Activated CD4-positive, alpha-beta T cell treated with anti-CD3 and anti-CD28 coated beads, Interleukin-2, amount 10 ng/mL, durations not matched to agents 24 days and 14 days (primary cell): ENCODE results near the gene FCRL5. TPM values are rescaled to one million over a fixed set of nuclear protein-coding genes. Genes with fewer than 3 reads are reported as not detected.
A peak's percentile ranks its signal among the peaks of the same experiment; 100 is the strongest.
"Not testable (repeated sequence)": the region's sequence is repeated elsewhere in the genome, so short reads cannot be mapped to it uniquely, and the experiment has no call there.

Source experiments
- DNase-seq: peaks from one replicate; pipeline ENCODE4 v3.0.0; 2022
- H3K27ac Mint-ChIP-seq: one replicate; pipeline ENCODE4 v1.8.0; 2022; ENCODE audit warnings: mild to moderate bottlenecking, mixed read lengths
- H3K27me3 Mint-ChIP-seq: one replicate; pipeline ENCODE4 v1.8.0; 2022; ENCODE audit warnings: mixed read lengths
- H3K36me3 Mint-ChIP-seq: one replicate; pipeline ENCODE4 v1.8.0; 2022; ENCODE audit warnings: low read depth, mild to moderate bottlenecking, mixed read lengths
- H3K4me1 Mint-ChIP-seq: one replicate; pipeline ENCODE4 v1.8.0; 2021; ENCODE audit warnings: mixed read lengths
- H3K4me3 Mint-ChIP-seq: one replicate; pipeline ENCODE4 v1.8.0; 2022; ENCODE audit warnings: mild to moderate bottlenecking, moderate library complexity, mixed read lengths
- H3K9me3 Mint-ChIP-seq: one replicate; pipeline ENCODE4 v1.8.0; 2021; ENCODE audit warnings: mixed read lengths
- intact Hi-C: fragments of 100-400 bp; cut with micrococcal nuclease; formaldehyde crosslinking; loops from one replicate; pipeline ENCODE4 v1.15.1; 2023
- total RNA-seq: library from RNA; stranded (reverse); gene quantifications from 2 replicates; pipeline ENCODE4 v1.2.3, GENCODE V29; 2022

FCRL5 gene
- total RNA-seq, 1 donor from 2014 or later: not detected

DNA sequence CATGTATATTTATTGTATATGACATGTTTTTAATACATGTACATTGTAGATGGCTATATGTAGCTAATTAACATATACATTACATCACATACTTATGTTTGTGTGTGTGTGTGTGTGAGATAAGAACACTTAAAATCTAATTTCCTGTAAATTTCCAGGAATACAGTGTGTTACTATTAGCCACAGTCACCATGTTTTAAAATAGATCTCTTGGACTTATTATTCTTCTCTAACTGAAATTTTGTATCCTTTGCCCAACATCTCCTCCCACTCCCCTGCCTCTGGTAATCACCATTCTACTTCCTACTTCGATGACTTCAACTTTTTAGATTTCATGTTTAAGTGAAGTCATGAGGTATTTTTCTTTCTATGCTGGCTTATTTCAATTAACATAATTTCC lies 64.8 kb downstream of the FCRL5 start:
- H3K4me3 Mint-ChIP-seq: no peak overlapping the region
- intact Hi-C loops: no loop called here
- peaks cover 28% of the 10 kb centered on the region for H3K27me3 Mint-ChIP-seq
- H3K36me3 Mint-ChIP-seq: no peaks in the 10 kb centered on the region
- DNase-seq: no peak
- no peaks in the 10 kb centered on the region for H3K4me1 Mint-ChIP-seq
- no peak overlapping the region for H3K27ac Mint-ChIP-seq
- H3K9me3 Mint-ChIP-seq: no peaks in the 10 kb centered on the region

DNA sequence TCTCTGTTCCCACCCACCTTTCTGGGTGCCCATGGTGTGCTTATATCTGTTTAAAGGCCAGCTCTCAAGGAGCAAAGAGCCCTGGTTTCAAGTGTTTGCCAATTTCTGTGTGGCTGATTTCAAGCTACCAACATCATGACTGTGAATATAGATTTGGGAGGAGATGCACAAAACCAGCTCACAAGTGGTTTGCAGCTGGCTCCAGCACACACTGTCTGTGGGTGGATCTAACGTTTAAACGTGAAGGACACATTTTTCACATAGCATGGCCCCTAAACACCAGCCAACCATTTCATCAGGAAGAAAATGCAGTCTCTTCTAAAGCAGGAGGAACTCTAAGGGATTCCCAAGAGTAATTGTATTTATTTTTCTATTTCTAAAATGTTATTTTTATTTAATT lies 65.2 kb downstream of the FCRL5 start:
- no peaks in the 10 kb centered on the region for H3K4me1 Mint-ChIP-seq
- H3K27ac Mint-ChIP-seq: no peak overlapping the region
- peaks cover 30% of the 10 kb centered on the region for H3K27me3 Mint-ChIP-seq
- H3K9me3 Mint-ChIP-seq: no peaks in the 10 kb centered on the region
- no peak for DNase-seq
- no peaks in the 10 kb centered on the region for H3K36me3 Mint-ChIP-seq
- intact Hi-C loops: no loop called here
- no peak overlapping the region for H3K4me3 Mint-ChIP-seq

DNA sequence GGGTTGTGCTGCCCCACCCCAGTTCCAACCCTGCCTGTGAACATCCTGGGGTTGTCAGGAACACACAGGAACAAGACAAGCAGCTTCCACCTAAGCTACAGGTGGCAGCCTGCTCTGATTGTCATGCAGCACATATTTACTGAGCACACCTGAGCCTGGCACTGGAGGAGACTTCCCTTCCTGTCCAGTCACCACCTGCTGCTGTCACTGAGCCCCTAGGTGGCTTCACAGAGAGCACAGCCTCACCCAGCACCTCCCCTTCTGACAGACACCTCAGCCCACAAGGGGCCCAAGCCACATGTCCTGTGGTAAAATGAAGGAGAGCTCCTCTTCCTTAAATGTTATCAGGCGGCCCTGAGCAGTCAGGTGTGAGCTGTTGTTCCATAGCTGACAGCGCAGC lies 65.9 kb downstream of the FCRL5 start:
- H3K27ac Mint-ChIP-seq, H3K4me3 Mint-ChIP-seq, H3K36me3 Mint-ChIP-seq, H3K9me3 Mint-ChIP-seq, H3K4me1 Mint-ChIP-seq, intact Hi-C loops: not testable (repeated sequence)
- H3K27me3 Mint-ChIP-seq: peaks cover 23% of the 10 kb centered on the region
- peak; percentile 37 for DNase-seq

DNA sequence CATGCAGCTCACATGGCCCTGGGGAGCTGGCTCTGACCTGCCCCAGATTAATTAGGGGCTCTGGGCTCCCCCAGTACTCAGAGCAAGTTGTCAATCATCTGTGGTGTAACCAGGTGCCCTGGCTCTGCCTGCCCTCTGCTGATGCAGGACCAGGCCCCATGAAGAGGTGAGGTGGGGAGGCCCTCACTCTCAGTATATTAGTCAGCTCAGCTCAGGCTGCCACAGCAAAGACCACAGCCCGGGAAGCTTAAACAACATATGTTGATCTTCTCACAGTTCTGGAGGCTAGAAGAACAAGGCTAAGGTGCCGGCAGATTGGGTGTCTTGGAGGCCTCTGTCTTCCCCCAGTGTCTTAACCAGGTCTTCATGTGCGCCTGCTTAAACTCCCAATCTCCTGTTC lies 66.5 kb downstream of the FCRL5 start:
- no peaks in the 10 kb centered on the region for H3K4me1 Mint-ChIP-seq
- peak; percentile 43 for DNase-seq
- intact Hi-C loops: no loop called here
- no peak overlapping the region for H3K4me3 Mint-ChIP-seq
- peaks cover 21% of the 10 kb centered on the region for H3K27me3 Mint-ChIP-seq
- H3K36me3 Mint-ChIP-seq: no peaks in the 10 kb centered on the region
- no peaks in the 10 kb centered on the region for H3K9me3 Mint-ChIP-seq
- no peak overlapping the region for H3K27ac Mint-ChIP-seq

DNA sequence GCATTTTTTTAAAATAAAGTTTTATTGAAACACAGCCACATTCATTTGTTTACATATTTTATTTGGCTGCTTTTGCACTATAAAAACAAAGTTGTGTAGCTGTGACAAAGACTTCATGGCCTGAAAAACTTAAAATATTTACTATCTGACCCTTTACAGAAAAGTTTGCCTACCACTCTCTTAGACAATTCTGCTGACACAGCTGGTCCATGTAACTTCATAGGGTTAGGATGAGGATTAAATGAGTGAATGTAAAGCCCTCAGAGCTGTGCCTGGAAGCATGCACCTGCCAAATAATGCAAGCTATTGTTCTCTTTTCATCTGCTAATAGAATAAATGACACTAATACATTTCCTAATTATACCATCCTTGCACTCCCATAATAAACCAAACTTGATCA lies 67.7 kb downstream of the FCRL5 start:
- Mint-ChIP-seq H3K9me3 (no peaks in the 10 kb centered on the region), H3K27ac (no peak overlapping the region), H3K36me3 (no peaks in the 10 kb centered on the region), H3K4me3 (no peak overlapping the region), H3K27me3 (peaks cover 23% of the 10 kb centered on the region), H3K4me1 (no peaks in the 10 kb centered on the region)
- DNase-seq: no peak
- intact Hi-C loops: no loop called here

DNA sequence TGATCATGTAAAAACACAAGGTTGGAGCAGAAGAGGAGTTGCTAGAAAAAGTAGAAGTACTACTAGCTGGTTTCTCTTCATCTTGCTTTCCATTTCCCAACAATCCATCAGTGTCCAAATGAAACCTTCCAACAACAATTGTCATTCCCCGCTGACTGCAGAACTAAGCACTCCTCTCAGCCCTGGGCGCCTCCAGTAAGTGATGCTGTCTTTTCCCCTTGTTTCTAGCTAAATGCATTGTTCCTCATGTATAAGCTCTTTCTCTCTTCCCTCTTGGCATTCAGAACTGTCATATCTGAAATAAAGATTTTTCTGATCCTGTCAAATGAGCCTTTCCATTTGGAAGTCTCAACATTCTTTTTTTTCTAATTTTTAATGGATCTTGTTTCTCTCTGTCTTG lies 68.7 kb downstream of the FCRL5 start:
- Mint-ChIP-seq H3K4me1 (no peaks in the 10 kb centered on the region), H3K27me3 (peaks cover 22% of the 10 kb centered on the region), H3K9me3 (no peaks in the 10 kb centered on the region), H3K4me3 (no peak overlapping the region), H3K27ac (no peak overlapping the region), H3K36me3 (no peaks in the 10 kb centered on the region)
- intact Hi-C loops: no loop called here
- no peak for DNase-seq

DNA sequence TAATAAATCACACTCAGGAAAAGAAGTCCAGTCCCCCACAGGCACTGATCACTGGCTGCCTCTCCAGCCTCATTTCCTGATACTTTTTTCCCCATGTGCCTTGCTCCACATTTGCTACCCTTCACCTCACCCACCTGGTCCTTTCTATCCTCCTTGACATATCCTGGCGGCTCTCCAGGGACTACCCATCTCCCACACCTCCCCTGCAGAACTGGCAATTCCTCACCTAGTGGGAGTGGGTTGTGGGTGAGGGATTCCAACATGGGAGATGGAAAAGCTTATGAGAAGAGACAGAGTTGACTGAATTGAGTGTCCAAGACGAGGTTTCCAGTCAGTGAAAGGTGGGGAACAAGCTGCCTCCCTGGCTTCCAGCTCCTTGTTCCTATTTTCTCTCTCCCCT lies 69.6 kb downstream of the FCRL5 start:
- DNase-seq: peak; percentile 37
- Mint-ChIP-seq H3K9me3 (no peaks in the 10 kb centered on the region), H3K4me1 (no peaks in the 10 kb centered on the region), H3K36me3 (no peaks in the 10 kb centered on the region), H3K27ac (no peak overlapping the region), H3K27me3 (peaks cover 16% of the 10 kb centered on the region), H3K4me3 (no peak overlapping the region)
- intact Hi-C loops: no loop called here

DNA sequence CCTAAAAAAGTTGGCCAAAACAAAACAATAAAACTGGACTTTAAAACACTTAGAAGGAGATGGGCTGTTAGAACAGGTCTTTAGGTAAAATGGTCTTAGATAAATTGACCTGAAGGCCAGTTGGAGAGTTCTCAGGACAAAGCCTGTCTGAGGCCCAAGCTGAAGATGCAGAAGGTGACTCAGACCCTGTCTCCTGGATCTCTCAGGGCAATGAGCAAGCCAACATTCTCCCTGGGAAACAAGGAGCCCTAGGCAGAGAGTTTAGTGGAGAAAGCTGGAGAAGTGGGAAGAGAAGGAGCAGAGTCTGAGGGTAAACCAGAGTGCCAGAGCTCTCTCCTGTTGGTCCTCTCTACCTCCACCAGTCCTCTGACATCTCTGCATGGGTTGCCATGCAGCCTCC lies 70.1 kb downstream of the FCRL5 start:
- H3K36me3 Mint-ChIP-seq: no peaks in the 10 kb centered on the region
- H3K27ac Mint-ChIP-seq: no peak overlapping the region
- H3K9me3 Mint-ChIP-seq: no peaks in the 10 kb centered on the region
- intact Hi-C loops: no loop called here
- H3K4me1 Mint-ChIP-seq: no peaks in the 10 kb centered on the region
- H3K4me3 Mint-ChIP-seq: no peak overlapping the region
- H3K27me3 Mint-ChIP-seq: peaks cover 14% of the 10 kb centered on the region
- DNase-seq: no peak

DNA sequence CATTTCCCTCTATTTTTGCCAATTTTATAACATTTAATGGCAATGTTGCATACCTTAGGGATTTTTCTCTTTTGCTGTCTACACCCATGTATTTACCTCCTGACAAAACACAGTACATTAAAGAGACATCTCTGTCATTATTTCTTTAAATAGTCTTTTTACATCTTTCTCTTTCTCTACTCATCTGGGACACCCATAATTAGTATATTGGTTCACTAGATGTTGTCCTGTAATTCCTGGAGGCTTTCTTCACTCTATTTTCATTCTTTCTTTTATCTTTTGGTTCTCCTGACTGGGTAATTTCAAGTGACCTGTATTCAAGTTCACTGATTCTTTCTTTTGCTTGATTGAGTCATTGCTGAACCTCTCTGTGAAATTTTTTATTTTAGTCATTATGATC lies 74.3 kb downstream of the FCRL5 start:
- no peak for DNase-seq
- H3K27ac Mint-ChIP-seq: no peak overlapping the region
- H3K27me3 Mint-ChIP-seq: peaks cover 16% of the 10 kb centered on the region
- no peaks in the 10 kb centered on the region for H3K4me1 Mint-ChIP-seq
- H3K4me3 Mint-ChIP-seq: no peak overlapping the region
- H3K36me3 Mint-ChIP-seq: no peaks in the 10 kb centered on the region
- intact Hi-C loops: no loop called here
- H3K9me3 Mint-ChIP-seq: no peaks in the 10 kb centered on the region

DNA sequence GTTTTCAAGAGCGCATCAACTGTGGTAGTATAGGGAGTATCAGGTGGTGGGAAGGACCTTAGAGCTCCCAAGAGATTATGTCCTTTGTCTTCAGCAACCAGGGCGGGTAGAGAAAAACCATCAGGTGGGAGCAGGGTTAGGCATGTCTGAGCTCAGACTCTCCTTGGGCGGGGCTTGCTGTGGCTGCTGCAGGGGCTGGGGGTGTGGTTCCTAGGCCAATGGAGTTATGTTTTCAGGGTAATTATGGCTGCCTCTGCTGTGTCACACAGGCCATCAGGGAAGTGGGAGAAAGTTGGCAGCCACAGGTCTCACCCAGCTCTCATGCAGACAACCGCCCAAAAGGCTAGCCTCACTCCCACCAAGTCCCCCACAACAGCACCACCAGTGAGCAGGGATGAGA lies 74.9 kb downstream of the FCRL5 start:
- Mint-ChIP-seq H3K27me3 (peaks cover 9% of the 10 kb centered on the region), H3K4me3 (no peak overlapping the region), H3K27ac (no peak overlapping the region), H3K9me3 (no peaks in the 10 kb centered on the region), H3K4me1 (no peaks in the 10 kb centered on the region), H3K36me3 (no peaks in the 10 kb centered on the region)
- intact Hi-C loops: no loop called here
- no peak for DNase-seq

DNA sequence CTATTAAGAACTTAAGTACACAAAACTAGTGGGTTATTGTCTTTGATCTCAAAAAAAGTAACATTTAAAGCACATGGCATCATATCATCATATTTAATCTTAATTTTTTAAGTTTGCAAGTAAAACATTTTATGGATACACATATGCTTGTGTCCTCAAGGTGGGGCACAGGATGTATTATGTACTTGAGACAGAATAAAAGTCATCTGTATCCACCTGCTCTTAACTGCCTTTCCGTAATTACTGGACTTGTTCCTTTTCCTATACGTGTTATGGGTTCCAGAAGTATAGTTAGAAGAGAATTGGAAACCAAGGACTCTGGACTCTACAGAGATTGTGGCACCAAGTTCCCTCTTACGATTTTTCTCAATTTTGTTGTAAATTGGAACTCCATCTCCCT lies 79.4 kb downstream of the FCRL5 start:
- Mint-ChIP-seq H3K4me1 (no peaks in the 10 kb centered on the region), H3K9me3 (no peaks in the 10 kb centered on the region), H3K4me3 (no peak overlapping the region), H3K27me3 (peaks cover 15% of the 10 kb centered on the region), H3K27ac (no peak overlapping the region), H3K36me3 (no peaks in the 10 kb centered on the region)
- no peak for DNase-seq
- intact Hi-C loops: no loop called here

DNA sequence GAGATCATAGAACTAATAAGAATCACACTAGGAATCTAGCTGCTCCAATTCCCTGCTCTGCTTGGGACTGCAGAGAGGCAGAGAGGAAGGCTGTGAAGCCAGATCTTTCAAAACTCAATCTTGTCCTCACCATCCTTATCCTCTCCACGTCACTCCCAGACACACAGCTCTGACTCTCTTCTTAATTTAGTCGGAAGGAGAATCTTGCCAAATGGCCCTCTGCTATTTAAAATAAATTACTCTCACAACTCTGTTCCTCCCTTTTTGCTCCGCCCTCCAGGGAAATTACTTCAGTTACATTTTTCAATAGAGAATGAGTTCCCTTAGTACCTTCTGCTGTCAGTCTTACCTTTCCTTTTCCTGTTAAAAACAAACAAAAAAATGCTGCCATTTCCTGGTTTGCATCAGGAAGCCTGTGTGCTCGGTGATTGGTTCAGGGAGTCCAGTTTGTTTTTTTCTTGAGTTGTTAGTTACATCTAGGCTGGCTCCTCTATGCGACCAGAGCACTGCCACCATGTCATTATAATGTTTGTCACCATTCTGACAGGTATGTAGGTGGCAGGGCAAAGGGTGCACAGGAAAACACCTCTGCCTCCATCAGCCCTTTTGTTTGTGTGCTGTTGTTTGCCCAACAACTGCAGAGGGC lies 80.1 kb downstream of the FCRL5 start:
- intact Hi-C loops: no loop called here
- peaks cover 15% of the 10 kb centered on the region for H3K27me3 Mint-ChIP-seq
- H3K36me3 Mint-ChIP-seq: no peaks in the 10 kb centered on the region
- H3K27ac Mint-ChIP-seq: no peak overlapping the region
- DNase-seq: no peak
- H3K4me3 Mint-ChIP-seq: no peak overlapping the region
- no peaks in the 10 kb centered on the region for H3K4me1 Mint-ChIP-seq
- H3K9me3 Mint-ChIP-seq: no peaks in the 10 kb centered on the region

DNA sequence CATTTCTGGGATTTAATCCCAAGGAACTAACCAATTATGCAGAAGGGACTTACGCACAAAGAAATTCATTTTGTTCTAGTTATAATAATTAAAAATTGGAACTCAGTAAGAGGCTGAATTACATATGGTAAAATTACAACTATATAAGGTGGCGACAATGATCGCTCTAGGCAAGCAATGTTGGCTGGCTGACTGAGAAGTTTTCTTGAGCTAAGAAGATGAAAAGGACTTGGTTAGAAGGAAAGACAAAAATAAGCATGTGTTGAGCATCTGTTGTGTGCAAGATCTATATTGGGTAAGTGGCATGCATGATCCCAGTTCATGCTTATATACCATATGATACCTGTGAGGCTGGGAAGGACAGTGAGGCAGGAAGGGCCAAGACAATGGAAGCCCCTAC lies 80.8 kb downstream of the FCRL5 start:
- H3K27me3 Mint-ChIP-seq: peaks cover 15% of the 10 kb centered on the region
- H3K36me3 Mint-ChIP-seq: no peaks in the 10 kb centered on the region
- no peak overlapping the region for H3K4me3 Mint-ChIP-seq
- no peak for DNase-seq
- H3K27ac Mint-ChIP-seq: no peak overlapping the region
- H3K9me3 Mint-ChIP-seq: no peaks in the 10 kb centered on the region
- intact Hi-C loops: no loop called here
- no peaks in the 10 kb centered on the region for H3K4me1 Mint-ChIP-seq

DNA sequence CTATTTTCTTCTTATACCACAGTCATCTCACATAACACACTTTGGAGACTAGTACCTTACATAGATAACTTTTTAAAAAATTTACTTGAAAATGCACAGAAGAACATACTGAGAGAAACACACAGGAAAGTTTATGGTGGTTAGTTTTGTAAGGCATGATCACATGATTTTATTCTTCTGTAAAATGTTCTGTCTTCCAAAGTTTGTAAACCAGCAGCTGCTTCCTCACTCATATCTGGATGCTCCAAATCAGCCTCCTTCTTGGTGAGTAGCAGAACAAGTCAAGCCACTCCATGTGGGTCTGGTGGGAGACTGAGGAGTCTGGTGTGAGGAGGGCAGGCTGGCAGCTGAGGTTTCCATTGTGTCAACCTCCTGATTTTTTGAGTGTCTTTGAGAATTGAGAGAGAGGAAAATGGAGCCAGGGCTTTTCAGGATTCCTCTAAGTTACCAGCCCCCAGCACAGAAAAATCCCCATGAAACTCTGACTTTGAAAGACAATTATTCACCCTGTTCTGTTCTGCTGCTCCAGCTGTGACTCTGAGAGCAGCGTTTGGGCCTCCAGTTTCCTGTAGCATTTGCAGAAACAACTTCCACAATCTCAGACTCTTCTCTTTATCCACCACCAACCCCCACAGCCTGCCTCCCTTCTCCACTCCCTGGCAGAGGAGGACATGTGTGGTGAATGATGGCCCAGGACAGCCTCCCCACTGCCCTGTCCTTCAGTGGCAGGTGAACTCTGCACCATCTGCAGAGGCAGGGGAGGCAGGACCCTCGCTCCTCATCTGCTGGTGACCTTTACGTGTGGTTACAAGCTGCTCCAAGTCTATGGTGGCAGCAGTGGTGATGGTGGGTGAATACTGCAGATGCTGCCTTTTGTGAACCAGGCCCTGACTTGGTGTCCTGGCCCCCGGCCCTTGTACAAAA lies 82.3 kb downstream of the FCRL5 start:
- peaks cover 13% of the 10 kb centered on the region for H3K27me3 Mint-ChIP-seq
- no peak for DNase-seq
- no peak overlapping the region for H3K27ac Mint-ChIP-seq
- no peak overlapping the region for H3K4me3 Mint-ChIP-seq
- intact Hi-C loops: no loop called here
- no peaks in the 10 kb centered on the region for H3K4me1 Mint-ChIP-seq
- no peaks in the 10 kb centered on the region for H3K9me3 Mint-ChIP-seq
- no peaks in the 10 kb centered on the region for H3K36me3 Mint-ChIP-seq
